ENCODE results near the gene RPS19BP1.
A peak's percentile ranks its signal among the peaks of the same experiment; 100 is the strongest.

Gene RPS19BP1

DNA sequence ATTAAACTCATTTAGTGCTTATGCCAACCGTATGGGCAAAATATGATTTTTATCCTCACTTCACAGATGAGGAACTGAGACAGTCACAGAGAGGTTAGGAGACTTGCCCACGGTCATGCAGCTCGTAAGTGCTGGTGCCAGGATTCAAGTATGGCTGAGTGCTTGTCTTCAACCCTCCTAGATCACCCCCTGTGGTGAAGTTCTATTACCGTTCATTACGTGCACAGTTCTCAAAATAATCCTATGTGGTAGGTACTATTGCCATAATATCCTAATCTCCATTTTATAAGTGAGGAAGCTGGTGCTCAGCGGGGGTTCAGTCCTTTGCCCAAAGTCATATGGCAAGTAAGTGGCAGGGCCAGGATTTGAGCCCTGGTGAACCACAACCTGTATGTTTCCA, 28.9 kb downstream of the RPS19BP1 start:
- ATAC-seq (ENCODE audit: low read depth): no peak
- H3K27ac Mint-ChIP-seq: peak overlapping the region; percentile 55
- H3K4me3 Mint-ChIP-seq: peak overlapping the region; percentile 74
- no peak for DNase-seq (ENCODE audit: low spot score in 2 of 2)
- H3K9me3 Mint-ChIP-seq: no peaks in the 10 kb centered on the region
- H3K4me1 Mint-ChIP-seq: peaks cover 29% of the 10 kb centered on the region
- peaks cover 23% of the 10 kb centered on the region for H3K36me3 Mint-ChIP-seq
- H3K27me3 Mint-ChIP-seq: no peaks in the 10 kb centered on the region

DNA sequence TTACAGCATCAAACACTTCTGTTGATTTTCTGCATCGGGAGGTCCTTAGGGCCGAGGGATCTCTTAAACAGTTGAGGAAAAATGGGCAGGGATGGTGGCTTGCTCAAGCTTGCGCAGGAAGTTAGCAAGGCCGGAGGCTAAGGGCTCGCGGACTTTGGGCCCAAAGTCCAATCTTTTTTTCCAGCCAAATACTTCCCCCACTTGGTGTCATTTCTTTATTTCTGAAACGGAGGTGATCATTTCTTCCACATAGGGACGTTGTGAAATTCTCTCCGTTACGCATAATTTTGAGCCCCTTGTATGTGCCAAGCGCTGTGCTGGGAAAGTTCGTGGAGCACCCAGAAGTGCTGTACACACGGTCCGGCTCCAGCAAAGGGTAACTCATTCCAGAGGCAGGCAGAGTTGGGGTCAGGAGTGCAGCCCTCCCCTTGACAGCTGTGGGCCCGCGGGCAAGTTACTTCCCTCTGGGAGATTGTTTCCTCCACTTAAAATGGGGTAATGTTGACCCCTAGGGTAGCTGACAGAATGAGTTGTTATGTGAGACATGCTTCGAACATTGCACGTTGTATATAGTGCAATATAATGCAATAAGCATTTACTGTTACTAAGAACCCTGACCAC, 29.6 kb downstream of the RPS19BP1 start:
- peaks cover 21% of the 10 kb centered on the region for H3K36me3 Mint-ChIP-seq
- peaks cover 24% of the 10 kb centered on the region for H3K4me1 Mint-ChIP-seq
- H3K4me3 Mint-ChIP-seq: peak overlapping the region; percentile 92
- no peaks in the 10 kb centered on the region for H3K27me3 Mint-ChIP-seq
- ATAC-seq (ENCODE audit: low read depth) (no peak), DNase-seq (ENCODE audit: low spot score in 2 of 2) (no peak)
- peak overlapping the region; percentile 86 for H3K27ac Mint-ChIP-seq
- no peaks in the 10 kb centered on the region for H3K9me3 Mint-ChIP-seq

DNA sequence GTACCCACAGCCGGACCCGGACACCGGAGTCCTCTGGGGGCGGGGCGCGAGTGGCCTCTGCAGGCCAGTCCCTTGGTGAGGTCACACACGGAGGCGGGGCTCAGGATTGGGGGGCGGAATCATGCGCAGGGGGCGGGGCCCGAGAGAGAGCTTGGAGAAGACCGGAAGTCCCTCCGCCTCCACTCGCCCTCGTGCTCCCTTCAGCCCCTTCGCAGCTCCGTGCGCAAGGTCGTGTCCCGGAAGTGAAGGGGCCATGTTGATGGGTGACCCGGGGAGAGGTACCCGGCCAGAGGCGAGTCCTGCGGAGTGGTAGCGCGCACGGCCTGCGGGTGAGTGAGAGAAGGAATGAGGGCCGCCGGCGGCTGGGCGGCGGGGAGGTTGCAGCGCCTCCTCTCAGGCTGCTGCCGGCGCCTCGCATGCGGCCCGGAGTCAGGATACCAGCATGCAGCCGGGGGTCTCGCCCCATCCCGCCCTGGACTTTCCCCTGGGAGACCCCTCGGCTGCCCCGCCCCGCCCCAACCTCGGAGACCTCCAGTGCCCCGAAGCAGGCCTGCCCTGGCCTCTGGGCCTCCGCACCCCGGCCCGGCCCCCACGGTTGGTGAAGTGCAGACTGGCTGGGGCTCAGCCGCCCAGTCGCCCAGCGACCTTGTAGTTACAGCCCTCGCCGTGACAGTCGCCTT, 30.3 kb downstream of the RPS19BP1 start, which contains the start of gene MIEF1:
MIEF1 (plus strand) TSS at position 182 of the 680 bp plus-strand sequence. CDS start 9,005 bp downstream, outside the sequence.
- Mint-ChIP-seq H3K4me3 (peak within 1 kb of the TSS; percentile 92), H3K9me3 (no peaks in the 10 kb centered on the region), H3K36me3 (peaks cover 21% of the 10 kb centered on the region), H3K27me3 (no peaks in the 10 kb centered on the region), H3K27ac (peak within 1 kb of the TSS; percentile 86), H3K4me1 (peaks cover 24% of the 10 kb centered on the region)
- ATAC-seq (ENCODE audit: low read depth) (peak; percentile 98), DNase-seq (ENCODE audit: low spot score in 2 of 2) (peak; percentile 77 to 84)

DNA sequence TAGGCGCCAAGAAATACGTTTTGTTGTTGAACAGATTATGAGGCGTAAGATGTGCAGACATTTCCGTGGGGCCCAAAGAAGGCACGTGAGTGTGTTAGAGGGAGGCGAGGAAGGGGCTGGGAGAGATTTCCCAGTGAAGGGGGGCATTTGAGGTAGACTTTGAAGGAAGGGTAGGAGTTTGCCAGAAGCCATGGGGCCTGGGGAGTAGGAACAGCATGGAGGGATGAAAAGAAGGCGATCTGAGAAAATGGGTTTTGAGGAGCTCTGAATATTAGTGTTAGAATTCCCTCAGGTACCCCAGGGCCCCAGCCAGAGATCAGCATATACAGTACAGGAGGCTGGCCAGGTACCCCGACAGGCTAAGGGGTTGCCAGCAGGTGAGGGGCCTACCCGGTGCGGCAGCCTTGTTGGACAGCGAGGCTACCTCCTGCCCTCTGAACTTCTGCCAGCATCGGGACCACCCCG, 30.9 kb downstream of the RPS19BP1 start:
- ATAC-seq (ENCODE audit: low read depth) (peak; percentile 17), DNase-seq (ENCODE audit: low spot score in 2 of 2) (no peak)
- Mint-ChIP-seq H3K4me3 (peak overlapping the region; percentile 92), H3K27me3 (no peaks in the 10 kb centered on the region), H3K36me3 (peaks cover 19% of the 10 kb centered on the region), H3K27ac (peak overlapping the region; percentile 86), H3K9me3 (no peaks in the 10 kb centered on the region), H3K4me1 (peaks cover 23% of the 10 kb centered on the region)

DNA sequence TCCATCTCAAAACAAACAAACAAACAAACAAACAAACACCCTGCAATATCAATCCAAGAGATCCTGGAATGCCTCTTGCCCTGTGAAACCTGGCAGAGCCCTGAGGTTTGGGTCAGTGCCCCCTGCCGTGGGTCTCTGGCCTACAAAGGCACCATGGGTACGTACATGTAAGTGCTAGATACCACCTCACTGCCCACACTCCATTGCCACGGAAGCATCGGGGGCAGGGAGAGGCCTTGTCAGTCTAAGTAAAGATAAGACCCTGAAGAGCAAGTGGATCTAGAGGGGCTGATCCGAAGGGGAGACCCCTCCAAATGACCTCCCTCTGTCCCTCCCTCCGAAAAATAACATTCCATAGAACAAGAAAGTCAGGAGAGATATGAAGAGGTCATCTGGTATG, 32.4 kb downstream of the RPS19BP1 start:
- Mint-ChIP-seq H3K36me3 (peaks cover 6% of the 10 kb centered on the region), H3K27ac (no peak overlapping the region), H3K27me3 (no peaks in the 10 kb centered on the region), H3K9me3 (no peaks in the 10 kb centered on the region), H3K4me1 (peaks cover 24% of the 10 kb centered on the region), H3K4me3 (no peak overlapping the region)
- ATAC-seq (ENCODE audit: low read depth) (no peak), DNase-seq (ENCODE audit: low spot score in 2 of 2) (no peak)

DNA sequence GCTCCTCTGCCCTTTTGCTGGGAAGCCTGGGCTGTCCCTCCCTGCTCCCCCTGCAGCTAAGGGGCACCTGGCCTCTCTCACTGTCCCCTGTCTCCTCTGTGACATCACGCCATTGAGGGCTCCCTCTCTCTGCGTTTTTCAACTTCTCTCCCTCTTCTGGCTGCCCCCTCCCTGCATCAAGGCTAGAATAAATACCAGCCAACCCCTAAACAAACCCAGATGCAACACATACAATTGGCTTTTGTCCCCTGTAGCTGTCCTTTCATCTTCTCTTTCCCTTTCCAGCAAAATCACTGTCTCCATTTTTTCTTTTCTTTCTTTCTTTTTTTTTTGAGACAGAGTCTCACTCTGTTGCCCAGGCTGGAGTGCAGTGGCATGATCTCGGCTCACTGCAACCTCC, 33.7 kb downstream of the RPS19BP1 start:
- H3K4me3 Mint-ChIP-seq: no peak overlapping the region
- H3K9me3 Mint-ChIP-seq: no peaks in the 10 kb centered on the region
- no peak overlapping the region for H3K27ac Mint-ChIP-seq
- no peaks in the 10 kb centered on the region for H3K27me3 Mint-ChIP-seq
- peaks cover 2% of the 10 kb centered on the region for H3K36me3 Mint-ChIP-seq
- H3K4me1 Mint-ChIP-seq: peaks cover 18% of the 10 kb centered on the region
- ATAC-seq (ENCODE audit: low read depth): no peak
- DNase-seq (ENCODE audit: low spot score in 2 of 2): no peak

DNA sequence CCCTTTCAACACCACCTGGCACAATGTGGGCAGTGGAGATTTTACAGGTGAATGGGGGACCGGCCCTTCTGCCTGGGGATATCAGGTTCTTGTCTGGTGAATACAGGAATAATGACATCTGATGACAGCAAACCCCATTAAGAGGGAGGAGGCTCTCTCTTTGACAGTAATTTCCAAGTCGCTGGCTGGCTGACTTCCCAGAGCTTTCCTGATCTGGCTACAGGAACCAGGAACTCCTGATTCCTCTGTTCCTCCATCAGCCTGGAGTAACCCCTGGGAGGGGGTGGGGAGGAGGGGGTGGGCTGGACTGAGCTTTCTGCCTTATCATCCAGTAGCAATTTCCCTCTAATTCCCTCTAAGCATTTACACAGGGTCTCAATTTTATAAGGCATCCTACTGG, 34.2 kb downstream of the RPS19BP1 start:
- no peaks in the 10 kb centered on the region for H3K27me3 Mint-ChIP-seq
- H3K4me1 Mint-ChIP-seq: peaks cover 17% of the 10 kb centered on the region
- DNase-seq (ENCODE audit: low spot score in 2 of 2) (no peak), ATAC-seq (ENCODE audit: low read depth) (no peak)
- no peaks in the 10 kb centered on the region for H3K9me3 Mint-ChIP-seq
- no peak overlapping the region for H3K27ac Mint-ChIP-seq
- H3K4me3 Mint-ChIP-seq: no peak overlapping the region
- H3K36me3 Mint-ChIP-seq: peaks cover 2% of the 10 kb centered on the region

DNA sequence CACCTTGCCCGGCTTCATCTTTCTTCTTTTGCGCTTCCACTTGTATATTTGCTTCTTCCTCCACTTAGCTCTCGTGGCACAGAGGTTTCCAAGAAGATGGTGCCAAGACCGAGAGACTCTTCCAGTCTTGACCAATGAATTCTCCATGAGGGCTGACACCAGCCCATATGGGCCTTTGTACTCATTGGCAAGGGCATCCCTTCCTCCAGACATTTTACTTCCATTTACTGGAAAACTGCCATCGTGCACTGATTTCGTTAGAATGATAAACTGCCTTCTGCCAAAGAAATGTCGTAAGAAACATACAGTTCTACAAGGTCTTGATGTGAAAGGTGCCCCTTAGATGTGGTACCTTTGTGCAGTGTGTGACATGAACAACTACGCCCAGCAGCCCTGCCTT, 35.1 kb downstream of the RPS19BP1 start:
- Mint-ChIP-seq H3K4me1 (peaks cover 20% of the 10 kb centered on the region), H3K9me3 (no peaks in the 10 kb centered on the region), H3K4me3 (no peak overlapping the region), H3K27me3 (no peaks in the 10 kb centered on the region), H3K36me3 (peaks cover 2% of the 10 kb centered on the region), H3K27ac (no peak overlapping the region)
- ATAC-seq (ENCODE audit: low read depth): no peak
- no peak for DNase-seq (ENCODE audit: low spot score in 2 of 2)

DNA sequence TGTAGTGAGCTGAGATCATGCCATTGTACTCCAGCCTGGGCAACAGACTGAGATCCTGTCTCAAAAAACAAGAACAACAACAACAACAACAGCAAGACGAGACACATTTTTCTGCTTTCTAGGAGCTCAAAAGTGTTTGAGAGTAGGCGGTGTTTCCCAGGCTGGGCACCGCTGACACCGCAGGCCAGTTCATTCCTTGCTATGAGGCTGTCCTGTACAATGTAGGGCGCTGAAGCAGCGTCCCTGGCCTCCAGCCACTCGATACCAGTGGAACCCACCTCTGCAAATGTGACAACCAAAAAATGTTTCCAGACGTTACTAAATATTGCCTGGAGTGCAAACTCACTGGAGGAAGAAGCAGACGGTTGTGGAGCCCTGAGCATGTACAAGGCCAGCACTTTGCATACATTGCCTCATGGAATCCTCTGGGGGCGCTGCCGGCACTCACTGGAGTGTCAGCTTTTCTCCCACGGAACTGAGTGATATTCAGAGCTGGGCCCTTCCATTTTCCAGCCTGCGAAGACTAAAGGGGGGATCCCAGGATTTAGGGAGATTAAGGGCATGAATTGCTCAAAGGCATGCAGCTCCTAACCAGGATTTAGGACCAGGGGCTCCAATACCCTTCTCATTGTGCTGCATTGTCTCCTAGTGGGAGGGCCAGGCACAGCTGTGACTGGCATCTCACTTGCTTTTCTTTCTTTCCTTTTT, 36.3 kb downstream of the RPS19BP1 start:
- Mint-ChIP-seq H3K9me3 (no peaks in the 10 kb centered on the region), H3K27ac (no peak overlapping the region), H3K4me1 (peaks cover 14% of the 10 kb centered on the region), H3K4me3 (no peak overlapping the region), H3K36me3 (no peaks in the 10 kb centered on the region), H3K27me3 (no peaks in the 10 kb centered on the region)
- DNase-seq (ENCODE audit: low spot score in 2 of 2): peak in 1 of 2 donors; percentile 36
- peak; percentile 79 for ATAC-seq (ENCODE audit: low read depth)

DNA sequence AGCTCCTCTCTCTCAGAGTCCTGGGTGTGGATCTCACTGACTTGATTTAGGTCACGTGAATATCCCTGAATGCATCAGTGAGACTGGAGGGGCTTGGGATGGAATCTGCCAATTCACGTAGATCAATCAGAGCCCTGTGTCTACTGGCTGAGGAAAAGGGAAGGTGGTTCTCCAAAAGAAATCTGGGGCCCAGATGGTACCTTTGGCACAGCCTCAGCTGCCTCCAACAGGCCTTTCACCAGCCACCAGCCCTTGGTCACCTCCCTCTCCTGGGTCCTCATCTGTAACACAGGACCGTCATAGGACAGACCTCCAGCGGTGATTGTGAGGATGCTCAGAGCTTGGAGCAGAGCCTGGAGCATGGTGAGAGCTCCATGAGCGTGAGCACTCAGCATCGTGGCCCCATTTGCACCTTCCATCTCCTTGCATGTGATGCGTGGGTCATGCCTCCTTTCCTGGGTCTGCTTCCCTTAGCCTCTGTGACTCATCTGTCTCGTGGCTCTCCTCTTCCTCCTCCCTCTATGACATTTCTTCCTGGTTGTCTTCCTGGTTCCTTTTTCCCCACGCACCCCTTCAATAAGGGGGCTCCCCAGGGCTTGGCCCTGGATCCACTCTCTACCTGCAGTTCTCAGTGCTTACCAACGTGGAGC, 38.0 kb downstream of the RPS19BP1 start:
- ATAC-seq (ENCODE audit: low read depth) (no peak), DNase-seq (ENCODE audit: low spot score in 2 of 2) (no peak)
- Mint-ChIP-seq H3K36me3 (no peaks in the 10 kb centered on the region), H3K9me3 (no peaks in the 10 kb centered on the region), H3K27ac (no peak overlapping the region), H3K27me3 (no peaks in the 10 kb centered on the region), H3K4me3 (no peak overlapping the region), H3K4me1 (peaks cover 23% of the 10 kb centered on the region)

DNA sequence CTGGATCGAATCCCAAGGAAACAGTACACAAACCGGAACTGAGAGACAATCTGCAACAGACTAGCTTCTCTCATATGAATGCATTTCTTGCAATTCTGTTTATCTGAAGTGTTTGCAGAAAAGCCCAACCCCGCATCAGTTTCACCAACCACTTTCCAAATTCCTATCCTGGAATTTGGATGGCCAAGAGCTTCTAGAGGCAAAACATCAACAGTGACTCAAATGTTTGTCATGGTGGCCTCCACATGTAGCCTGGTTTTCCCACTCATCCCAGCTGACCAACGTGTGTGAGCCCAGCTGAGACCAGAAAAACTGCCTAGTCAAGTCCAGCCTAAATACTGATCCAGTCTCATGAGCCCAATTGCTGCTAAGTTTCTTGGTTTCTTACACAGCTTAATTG, 38.8 kb downstream of the RPS19BP1 start:
- ATAC-seq (ENCODE audit: low read depth) (no peak), DNase-seq (ENCODE audit: low spot score in 2 of 2) (no peak)
- Mint-ChIP-seq H3K27me3 (no peaks in the 10 kb centered on the region), H3K4me3 (no peak overlapping the region), H3K4me1 (peaks cover 24% of the 10 kb centered on the region), H3K9me3 (no peaks in the 10 kb centered on the region), H3K27ac (peak overlapping the region; percentile 30), H3K36me3 (no peaks in the 10 kb centered on the region)

DNA sequence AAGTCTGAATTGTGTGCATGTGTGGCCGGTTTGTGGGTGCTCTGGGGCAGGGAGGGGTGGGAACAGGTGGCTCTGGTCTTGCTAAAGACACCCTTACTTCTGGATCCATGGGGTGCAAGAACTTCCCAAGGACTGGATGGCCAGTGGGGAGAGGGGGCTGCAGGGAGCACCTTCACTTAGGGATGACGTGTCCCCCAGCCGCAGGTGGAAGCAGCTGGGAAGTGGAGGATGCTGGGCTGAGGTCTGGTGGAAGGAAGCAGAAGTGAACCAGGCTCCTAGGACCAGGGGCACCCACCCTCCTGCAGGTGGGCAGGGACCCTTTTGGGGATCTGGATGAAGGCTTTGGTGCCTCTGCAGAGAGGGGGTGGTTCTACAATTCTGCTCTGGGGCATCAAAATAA, 40.4 kb downstream of the RPS19BP1 start:
- H3K4me1 Mint-ChIP-seq: peaks cover 24% of the 10 kb centered on the region
- no peaks in the 10 kb centered on the region for H3K9me3 Mint-ChIP-seq
- no peak overlapping the region for H3K27ac Mint-ChIP-seq
- DNase-seq (ENCODE audit: low spot score in 2 of 2) (no peak), ATAC-seq (ENCODE audit: low read depth) (no peak)
- no peaks in the 10 kb centered on the region for H3K27me3 Mint-ChIP-seq
- no peak overlapping the region for H3K4me3 Mint-ChIP-seq
- peaks cover 3% of the 10 kb centered on the region for H3K36me3 Mint-ChIP-seq

DNA sequence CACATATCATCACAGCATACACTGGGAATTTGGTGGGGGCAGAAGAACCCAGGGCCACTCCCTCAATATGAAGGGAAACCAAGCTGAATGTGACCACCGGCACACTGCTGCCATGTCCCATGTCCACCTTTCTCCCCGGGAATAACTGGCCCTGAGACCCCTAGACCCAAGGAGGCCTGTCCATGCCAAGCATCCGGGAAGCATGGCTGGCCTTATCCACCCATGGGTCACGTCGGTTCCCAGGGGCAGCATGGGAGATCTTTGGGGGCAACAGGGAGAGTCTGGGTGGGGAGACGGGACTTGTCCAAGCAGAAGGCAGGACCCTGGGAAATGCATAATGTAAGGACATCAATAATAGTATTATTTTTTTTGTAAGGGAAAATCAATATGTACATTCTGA, 40.9 kb downstream of the RPS19BP1 start:
- H3K27me3 Mint-ChIP-seq: no peaks in the 10 kb centered on the region
- peaks cover 23% of the 10 kb centered on the region for H3K4me1 Mint-ChIP-seq
- no peaks in the 10 kb centered on the region for H3K9me3 Mint-ChIP-seq
- no peak overlapping the region for H3K4me3 Mint-ChIP-seq
- ATAC-seq (ENCODE audit: low read depth) (no peak), DNase-seq (ENCODE audit: low spot score in 2 of 2) (no peak)
- no peak overlapping the region for H3K27ac Mint-ChIP-seq
- H3K36me3 Mint-ChIP-seq: peaks cover 3% of the 10 kb centered on the region

Measured in memory B cell (primary cell).